DMS 273 treated with DMSO at 0.1 percent for 48 hours (cell line): ENCODE results near the gene HAGHL.

Experiments used
- DNase-seq: peaks from one replicate; lab custom pipeline; 2025; lab: John Stamatoyannopoulos, UW

HAGHL gene

DNA sequence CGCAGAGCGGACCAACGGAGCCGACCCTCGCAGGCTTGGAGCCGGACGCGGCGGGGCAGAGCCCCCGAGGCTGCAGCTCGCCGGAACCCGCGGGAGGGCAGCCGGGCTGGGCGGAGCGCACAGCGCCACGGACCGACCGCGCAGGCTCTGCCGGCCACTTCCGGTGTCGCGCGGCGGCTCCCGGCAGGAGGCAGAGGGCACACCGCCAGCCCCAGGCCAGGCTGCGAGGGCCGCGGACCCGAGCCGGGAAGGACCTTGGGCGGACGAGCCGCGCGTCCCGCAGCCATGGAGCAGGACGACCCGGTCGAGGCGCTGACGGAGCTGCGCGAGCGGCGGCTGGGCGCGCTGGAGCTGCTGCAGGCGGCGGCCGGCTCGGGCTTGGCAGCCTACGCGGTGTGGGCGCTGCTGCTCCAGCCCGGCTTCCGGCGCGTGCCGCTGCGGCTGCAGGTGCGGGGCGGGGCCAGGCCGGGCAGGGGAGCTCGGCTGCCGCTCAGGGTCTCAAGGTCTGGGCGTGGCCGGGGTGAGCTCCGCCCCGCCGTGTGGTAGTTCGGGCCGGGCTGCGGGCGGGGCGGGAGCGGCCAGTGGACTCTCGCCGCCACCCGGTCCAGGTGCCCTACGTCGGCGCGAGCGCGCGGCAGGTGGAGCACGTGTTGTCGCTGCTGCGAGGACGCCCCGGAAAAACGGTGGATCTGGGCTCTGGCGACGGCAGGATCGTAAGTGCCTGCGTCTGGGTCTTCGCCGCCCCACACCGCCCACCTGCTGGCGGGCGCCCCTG, 5.7 kb upstream of the HAGHL start, which contains the start of gene ANTKMT:
TSS of gene ANTKMT (plus strand) at position 157 of the 775 bp plus-strand sequence. CDS start at position 286, 129 bp downstream.
- DNase-seq = peak; percentile 61

- DNase-seq = no peak
These were observed 5.0 kb upstream of the HAGHL start for GRCh38 chr16:721765-722540.

DNA sequence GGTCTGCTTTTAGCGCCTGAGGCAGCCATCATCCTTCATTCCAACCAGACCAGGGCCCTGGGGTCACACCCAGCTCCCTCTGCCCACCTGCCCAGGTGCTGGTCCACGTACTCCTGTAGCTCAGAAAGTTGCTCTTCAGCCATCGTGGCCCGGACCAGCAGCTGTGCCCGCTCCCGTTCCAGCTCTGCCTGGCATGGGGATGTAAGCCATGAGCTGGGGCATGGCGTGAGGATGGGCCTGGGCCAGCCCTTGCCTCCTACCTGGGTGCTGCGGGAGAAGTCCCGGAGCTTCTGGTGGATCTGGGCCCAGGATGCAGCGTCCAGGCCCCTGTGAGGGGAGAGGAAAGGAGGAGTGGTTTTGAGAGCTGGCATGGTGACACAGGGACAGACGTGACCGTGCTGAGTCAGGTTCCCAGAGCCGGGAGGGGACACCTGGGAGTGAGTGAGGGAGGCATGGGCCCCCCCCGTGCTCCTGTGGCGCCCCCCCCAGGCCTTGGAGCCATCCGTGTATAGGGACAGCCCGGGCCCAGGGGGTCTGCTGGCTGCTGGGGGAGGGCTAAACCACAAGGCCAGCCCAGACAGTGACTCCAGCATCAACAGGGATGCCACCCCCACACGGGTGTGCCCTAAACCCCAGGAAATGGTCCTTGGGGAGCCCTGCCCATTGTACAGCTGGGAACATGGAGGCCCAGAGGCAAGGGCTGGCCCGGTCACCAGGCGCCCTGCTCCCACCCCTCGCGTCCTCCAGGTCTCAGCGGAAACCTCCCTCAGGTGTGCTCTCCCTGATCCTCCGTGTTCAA, 3.9 kb upstream of the HAGHL start:
- DNase-seq = no peak

DNA sequence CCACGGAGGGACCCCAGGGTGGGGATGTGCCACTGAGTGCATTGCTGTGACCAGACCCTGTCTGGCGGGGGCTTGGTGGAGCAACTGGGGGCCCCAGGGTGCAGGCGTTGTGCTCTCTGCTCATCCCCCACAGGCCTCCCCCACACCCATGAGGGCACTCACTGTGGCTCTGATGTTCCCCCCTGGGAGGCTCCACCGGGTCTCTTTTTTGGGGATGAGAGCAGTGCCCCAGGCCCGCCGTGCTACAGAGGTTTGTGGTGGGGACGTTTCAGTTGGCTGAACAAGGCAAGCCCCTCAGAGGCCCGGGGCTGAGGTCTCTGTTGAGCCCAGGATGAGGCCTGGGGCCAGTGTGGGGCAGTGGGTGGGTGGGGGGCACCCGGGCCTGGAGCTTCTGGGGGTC, 3.2 kb upstream of the HAGHL start:
- DNase-seq = no peak

- no peak for DNase-seq
These were observed 2.5 kb upstream of the HAGHL start for GRCh38 chr16:724188-725040.

DNA sequence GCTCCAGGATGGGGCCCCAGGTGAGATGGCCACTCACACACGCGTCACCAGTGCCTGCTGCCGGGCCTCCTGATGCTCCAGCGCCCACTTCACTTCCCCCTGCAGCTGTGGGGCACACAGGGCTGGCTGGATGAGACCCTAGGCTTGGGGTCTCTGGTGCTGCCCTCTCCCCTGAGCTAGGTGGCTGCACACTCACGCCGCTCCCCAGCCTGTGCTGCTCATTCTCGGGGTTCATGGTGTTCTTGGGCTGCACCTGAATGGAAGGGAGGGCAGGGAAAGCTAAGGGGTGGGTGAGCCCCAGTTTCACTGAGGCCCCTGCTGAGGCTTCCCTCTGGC, 1.9 kb upstream of the HAGHL start:
- no peak for DNase-seq

GRCh38 chr16:725463-726187, 1.3 kb upstream of the HAGHL start:
- DNase-seq = no peak

GRCh38 chr16:726188-726437, 793 bp upstream of the HAGHL start:
- no peak for DNase-seq

DNA sequence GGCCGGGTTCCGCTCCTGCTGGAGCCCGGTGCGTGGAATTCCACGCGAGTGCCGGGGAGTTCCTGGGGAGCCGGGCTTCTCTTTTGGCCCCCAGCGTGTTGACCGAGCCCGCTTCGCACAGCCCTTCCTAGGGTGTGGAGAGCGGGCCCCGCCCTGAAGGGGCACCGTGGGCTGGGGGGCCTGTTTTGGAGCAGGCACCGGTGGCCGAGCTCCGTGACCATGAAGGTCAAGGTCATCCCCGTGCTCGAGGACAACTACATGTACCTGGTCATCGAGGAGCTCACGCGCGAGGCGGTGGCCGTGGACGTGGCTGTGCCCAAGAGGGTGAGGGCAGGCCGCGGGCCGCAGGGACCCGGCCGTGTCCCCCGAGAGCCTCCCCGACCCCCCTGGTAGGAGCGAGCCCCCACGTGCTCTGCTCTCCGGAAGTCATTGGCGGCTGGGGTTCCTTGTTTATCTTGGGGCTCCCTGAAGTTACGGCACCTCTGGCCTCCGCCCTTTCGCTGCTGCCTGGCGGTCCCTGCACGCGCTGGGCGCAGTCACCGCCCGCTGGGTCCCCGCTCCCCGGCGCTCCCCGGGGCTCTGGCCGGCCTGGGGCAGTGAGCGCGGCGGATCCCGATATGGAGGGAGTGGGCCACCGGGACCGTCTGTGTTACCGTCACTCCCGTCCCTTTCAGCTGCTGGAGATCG, 528 bp downstream of the HAGHL start:
- no peak for DNase-seq

GRCh38 chr16:728131-728889, 1.4 kb downstream of the HAGHL start:
- peak; percentile 59 for DNase-seq

GRCh38 chr16:728890-729744, 2.2 kb downstream of the HAGHL start:
- DNase-seq = no peak

GRCh38 chr16:729768-730665, 3.1 kb downstream of the HAGHL start:
- DNase-seq = no peak

DNA sequence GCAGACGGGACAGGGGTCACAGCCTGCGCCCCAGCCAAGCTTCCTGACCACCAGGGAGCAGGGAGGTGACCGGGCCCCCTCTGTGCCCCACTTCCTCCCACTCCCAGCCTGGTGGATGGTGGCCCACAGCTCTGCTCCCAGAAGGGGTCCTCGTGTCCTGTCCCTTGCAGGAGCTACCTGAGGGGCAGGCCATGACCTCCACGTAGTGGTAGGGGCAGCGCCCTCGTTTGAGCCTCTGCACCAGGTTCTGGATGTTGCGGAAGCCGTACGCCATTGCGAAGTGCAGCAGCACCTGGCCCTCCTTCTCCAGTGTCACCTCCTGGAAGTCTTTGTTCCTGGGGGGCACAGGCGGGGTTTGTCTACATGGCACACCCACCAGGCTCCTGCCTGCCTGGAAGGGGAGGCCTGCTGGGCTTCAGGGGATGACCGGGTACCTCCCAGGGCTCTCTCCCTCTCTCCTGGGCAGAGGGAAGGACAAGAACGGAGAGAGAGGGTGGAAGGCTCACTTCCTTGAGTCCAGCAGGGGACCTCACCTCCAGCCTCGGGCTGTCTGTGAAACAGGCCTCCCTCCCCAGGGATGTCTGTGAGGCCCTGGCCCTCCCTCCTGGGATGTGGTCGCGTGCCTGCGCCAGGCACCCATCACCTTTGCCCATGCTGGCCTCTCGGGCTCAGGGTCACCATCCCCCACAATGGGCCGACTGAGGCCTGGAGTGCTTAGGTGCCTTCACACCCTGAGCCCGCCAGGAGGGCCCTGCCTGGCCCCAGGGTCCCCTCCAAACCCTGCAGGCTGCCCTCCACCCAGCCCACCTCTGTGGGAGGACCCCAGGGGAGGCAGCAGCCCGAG, 4.0 kb downstream of the HAGHL start:
- DNase-seq = no peak

DNA sequence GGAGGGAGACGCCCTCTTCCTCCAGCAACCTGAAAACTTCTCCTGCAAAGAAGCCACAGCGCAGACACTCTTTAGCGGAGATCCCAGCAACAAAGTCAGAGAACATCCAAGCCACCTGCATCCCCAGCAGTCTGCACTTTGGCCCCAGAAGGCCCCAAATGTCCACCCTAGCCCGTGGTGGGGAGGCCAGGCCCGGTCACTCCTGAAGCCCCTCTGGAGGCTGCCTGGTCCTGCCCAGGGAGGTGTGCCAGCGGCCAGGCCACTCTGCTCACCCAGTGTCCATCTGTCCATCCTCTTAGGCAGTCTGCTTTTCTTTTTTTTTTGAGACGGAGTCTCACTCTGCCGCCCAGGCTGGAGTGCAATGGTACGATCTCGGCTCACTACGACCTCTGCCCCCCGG, 5.4 kb downstream of the HAGHL start:
- no peak for DNase-seq

DNA sequence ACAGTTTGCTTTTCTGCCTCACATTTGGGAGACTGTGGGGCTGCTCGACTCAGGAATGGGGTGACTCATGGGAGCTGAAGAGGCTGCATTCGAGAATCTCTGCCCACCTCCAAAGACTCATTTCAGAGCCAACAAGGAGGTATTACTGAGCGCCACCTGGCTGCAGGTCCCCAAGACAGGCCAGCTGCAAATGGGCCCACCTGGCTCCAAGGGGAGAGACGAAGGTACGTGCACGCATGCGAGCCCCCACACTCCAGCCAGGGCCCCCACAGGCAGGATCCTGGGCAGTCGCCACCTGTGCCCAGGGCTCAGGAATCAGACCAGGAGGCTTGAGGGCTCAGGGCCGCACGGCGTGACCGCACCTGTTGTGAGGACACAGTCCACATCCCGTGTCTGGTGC, 6.0 kb downstream of the HAGHL start:
- DNase-seq = no peak

- no peak for DNase-seq
These were observed 6.7 kb downstream of the HAGHL start for GRCh38 chr16:733382-734207.
